ENCODE data around the gene PTGER4.

Gene PTGER4

DNA sequence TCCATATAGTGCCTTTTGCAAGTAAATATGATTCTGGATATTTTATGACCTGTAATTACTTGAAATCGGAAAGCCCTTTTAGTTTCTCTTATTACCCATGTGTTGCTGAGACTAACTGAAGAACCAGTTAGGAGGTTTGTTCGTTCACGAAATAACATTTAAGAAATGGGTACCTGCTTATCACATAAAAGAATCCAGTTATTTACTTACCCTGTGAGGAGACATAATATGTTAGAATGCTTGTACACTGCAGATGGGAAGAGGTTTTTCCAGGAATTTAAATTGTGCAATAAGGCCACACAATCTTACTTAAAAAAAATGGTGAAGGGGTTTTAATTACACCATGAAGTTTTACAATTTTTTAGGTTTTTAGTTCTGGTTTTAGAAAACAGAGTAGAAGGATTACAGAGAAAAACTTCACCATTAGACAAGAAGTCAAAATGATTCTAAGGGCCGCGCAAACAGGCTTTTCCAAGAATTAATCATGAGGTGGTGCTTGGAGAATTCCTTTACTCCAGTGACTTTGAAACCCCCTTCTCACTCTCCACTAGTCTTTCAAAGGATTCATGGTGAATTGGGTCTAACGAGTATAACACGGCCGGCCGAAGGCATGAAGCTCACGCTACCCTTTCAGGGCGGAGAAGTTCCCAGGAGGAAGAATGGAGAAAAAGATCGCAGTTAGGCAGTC is 1.1 kb upstream of the PTGER4 start:
- TF ChIP-seq, protein P1, sequence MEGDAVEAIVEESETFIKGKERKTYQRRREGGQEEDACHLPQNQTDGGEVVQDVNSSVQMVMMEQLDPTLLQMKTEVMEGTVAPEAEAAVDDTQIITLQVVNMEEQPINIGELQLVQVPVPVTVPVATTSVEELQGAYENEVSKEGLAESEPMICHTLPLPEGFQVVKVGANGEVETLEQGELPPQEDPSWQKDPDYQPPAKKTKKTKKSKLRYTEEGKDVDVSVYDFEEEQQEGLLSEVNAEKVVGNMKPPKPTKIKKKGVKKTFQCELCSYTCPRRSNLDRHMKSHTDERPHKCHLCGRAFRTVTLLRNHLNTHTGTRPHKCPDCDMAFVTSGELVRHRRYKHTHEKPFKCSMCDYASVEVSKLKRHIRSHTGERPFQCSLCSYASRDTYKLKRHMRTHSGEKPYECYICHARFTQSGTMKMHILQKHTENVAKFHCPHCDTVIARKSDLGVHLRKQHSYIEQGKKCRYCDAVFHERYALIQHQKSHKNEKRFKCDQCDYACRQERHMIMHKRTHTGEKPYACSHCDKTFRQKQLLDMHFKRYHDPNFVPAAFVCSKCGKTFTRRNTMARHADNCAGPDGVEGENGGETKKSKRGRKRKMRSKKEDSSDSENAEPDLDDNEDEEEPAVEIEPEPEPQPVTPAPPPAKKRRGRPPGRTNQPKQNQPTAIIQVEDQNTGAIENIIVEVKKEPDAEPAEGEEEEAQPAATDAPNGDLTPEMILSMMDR (IDR thresholded peaks at IDR 0.05; ENCODE audit: unreplicated experiment in 3 of 3), result no peak
- Mint-ChIP-seq H3K27ac (peak overlapping the region; percentile 75 to 98 (median 97)), H3K4me1 (peaks cover 41% of the 10 kb centered on the region), H3K9me3 (no peaks in the 10 kb centered on the region), H3K4me3 (peak overlapping the region; percentile 92 to 95 (median 93)), H3K36me3 (ENCODE audit: low read depth) (no peaks in the 10 kb centered on the region), H3K27me3 (ENCODE audit: low read depth) (peaks cover 56% of the 10 kb centered on the region)

DNA sequence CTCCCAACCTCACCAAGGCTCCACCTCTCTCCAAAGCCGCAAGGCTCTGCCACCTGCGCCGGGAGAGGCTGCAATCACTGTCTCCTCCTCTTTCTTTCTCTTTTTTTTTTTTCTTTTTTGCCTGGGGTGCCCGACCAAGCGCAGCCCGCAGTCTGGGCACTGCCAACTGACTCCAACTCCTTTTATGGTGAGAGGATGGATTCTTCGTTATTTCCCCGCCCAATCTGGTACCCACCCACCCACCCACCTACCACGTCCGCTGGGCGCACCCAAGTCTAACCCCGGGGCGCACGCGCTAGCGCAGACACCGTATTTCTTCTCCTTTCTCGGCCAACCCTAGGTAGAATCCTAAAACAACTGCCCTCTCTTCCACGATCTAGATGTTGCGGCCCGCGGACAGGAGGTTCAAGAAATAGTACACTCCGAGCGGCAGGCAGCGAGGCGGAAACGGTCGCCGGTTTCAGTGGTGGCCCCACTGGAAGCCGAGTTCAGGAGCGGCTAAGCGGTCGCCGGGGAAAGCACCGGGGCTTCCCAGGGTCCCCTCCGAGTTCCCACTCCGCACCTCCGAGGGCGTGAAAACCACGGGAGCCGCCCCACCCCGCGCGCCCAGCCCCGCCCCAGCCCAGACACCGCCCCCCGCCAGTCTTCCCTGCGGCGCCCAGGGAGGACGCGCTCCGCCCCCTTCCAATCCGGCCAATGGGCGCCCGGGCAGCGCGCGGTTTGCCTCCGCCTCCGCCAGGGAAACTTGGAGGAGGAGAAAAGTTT is 385 bp upstream of the PTGER4 start:
- Mint-ChIP-seq H3K9me3 (no peaks in the 10 kb centered on the region), H3K27me3 (ENCODE audit: low read depth) (peaks cover 56% of the 10 kb centered on the region), H3K27ac (peak overlapping the region; percentile 75 to 98 (median 97)), H3K4me1 (peaks cover 47% of the 10 kb centered on the region), H3K4me3 (peak overlapping the region; percentile 92 to 95 (median 93)), H3K36me3 (ENCODE audit: low read depth) (no peaks in the 10 kb centered on the region)
- TF ChIP-seq, protein P1 (IDR thresholded peaks at IDR 0.05; ENCODE audit: unreplicated experiment in 3 of 3), result no peak

DNA sequence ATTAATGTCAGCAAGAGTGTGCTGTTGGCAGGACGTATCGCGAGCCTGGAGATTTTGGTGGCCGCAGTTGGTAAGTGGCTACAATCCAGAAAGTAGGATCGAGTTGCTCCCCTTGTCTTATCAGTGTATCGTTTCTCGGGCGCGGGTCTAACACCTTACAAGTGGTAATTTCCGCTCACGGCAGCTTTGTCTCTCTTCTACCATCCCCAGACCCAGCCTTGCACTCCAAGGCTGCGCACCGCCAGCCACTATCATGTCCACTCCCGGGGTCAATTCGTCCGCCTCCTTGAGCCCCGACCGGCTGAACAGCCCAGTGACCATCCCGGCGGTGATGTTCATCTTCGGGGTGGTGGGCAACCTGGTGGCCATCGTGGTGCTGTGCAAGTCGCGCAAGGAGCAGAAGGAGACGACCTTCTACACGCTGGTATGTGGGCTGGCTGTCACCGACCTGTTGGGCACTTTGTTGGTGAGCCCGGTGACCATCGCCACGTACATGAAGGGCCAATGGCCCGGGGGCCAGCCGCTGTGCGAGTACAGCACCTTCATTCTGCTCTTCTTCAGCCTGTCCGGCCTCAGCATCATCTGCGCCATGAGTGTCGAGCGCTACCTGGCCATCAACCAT is 1.1 kb downstream of the PTGER4 start:
- Mint-ChIP-seq H3K9me3 (no peaks in the 10 kb centered on the region), H3K4me3 (peak overlapping the region; percentile 92 to 95 (median 93)), H3K27me3 (ENCODE audit: low read depth) (peaks cover 56% of the 10 kb centered on the region), H3K36me3 (ENCODE audit: low read depth) (no peaks in the 10 kb centered on the region), H3K27ac (peak overlapping the region in 2 of 3 experiments; percentile 45 to 57), H3K4me1 (peaks cover 54% of the 10 kb centered on the region)
- TF ChIP-seq, protein P1 (IDR thresholded peaks at IDR 0.05; ENCODE audit: unreplicated experiment in 3 of 3), result peak; percentile 8 to 26 (median 14)

- Mint-ChIP-seq H3K27me3 (ENCODE audit: low read depth) (peaks cover 54% of the 10 kb centered on the region), H3K4me3 (peak overlapping the region; percentile 92 to 95 (median 93)), H3K4me1 (peaks cover 59% of the 10 kb centered on the region), H3K36me3 (ENCODE audit: low read depth) (no peaks in the 10 kb centered on the region), H3K9me3 (no peaks in the 10 kb centered on the region), H3K27ac (peak overlapping the region; percentile 26 to 57 (median 36))
- TF ChIP-seq, protein P1 (IDR thresholded peaks at IDR 0.05; ENCODE audit: unreplicated experiment in 3 of 3), result no peak
These were observed 1.8 kb downstream of the PTGER4 start for GRCh38 chr5:40681363-40682153.

GRCh38 chr5:40682154-40683017 is 2.7 kb downstream of the PTGER4 start:
- peak overlapping the region; percentile 92 to 95 (median 93) for H3K4me3 Mint-ChIP-seq
- TF ChIP-seq, protein P1 (IDR thresholded peaks at IDR 0.05; ENCODE audit: unreplicated experiment in 3 of 3), result no peak
- peak overlapping the region; percentile 9 to 36 (median 30) for H3K27ac Mint-ChIP-seq
- peaks cover 53% of the 10 kb centered on the region for H3K4me1 Mint-ChIP-seq
- no peaks in the 10 kb centered on the region for H3K9me3 Mint-ChIP-seq
- peaks cover 48% of the 10 kb centered on the region for H3K27me3 Mint-ChIP-seq (ENCODE audit: low read depth)
- H3K36me3 Mint-ChIP-seq (ENCODE audit: low read depth), result no peaks in the 10 kb centered on the region
